HG02610 (cell line): Measurements from ENCODE around the gene AATK.

ENCODE experiments used
- ATAC-seq: cut with Tn5 transposase; IDR thresholded peaks from one replicate; pipeline ENCODE4 v1.9.1; 2021; ENCODE audit warnings: mild to moderate bottlenecking, moderate library complexity; ENCODE audit not compliant: unreplicated experiment

AATK gene

DNA sequence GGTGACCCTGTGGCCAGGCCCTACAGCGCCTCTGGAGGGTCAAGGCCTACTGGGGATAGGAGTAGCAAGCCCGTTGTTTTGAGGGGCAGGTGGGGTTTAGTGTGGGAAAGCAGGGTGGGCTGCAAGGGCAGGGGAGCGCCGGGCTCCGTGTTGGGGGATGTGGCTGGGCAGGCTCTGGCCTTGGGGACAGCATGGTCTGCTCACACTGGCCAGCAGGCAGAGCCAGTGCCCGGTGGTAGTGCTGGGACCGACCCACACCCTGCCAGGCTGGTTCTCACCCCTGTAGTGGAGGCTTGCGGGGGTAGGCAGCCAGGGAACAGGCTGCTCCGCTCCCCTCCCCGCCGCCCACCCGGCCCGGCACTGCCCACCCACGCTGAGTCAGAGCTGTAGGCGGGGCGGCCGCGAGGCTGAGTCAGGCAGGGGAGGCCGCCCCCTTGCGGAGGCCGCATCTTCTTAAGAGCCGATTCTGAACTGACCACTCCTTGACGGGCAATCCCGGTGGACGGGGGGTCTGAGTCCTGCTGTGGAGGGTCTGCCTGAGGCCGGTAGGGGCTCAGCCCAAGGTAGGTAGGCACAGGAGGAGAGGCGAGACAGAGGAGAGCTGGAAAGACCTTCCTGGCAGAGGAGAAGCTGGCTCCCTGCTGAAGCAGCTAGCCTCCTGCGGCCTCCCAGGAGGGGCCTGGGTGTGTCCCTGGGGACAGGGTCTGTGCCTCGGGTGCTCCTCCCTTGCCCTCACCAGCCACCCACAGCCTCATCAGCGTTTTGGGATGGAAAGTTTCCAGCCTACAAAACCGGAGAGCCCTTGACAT is 68.7 kb downstream of the AATK start:
- no peak for ATAC-seq

DNA sequence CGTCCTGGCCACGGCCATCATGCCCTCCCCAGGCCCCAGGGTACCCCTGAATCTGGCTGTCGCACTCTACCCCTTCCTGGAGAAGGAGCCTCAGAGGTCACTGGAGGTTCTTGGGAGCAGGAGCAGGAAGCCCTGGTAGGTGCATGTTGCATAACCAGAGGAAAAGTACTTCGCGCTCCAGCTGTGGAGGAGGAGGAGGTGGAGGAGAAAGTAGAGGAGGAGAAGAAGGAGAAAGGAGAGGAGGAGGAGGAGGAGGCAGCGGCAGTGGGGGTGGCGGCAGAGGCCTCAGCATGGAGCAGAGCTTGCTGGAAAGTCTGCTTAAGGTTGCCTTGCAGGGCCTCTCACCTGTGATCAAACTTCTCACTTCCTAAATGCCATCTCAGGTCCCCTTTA is 69.3 kb downstream of the AATK start:
- ATAC-seq: no peak

DNA sequence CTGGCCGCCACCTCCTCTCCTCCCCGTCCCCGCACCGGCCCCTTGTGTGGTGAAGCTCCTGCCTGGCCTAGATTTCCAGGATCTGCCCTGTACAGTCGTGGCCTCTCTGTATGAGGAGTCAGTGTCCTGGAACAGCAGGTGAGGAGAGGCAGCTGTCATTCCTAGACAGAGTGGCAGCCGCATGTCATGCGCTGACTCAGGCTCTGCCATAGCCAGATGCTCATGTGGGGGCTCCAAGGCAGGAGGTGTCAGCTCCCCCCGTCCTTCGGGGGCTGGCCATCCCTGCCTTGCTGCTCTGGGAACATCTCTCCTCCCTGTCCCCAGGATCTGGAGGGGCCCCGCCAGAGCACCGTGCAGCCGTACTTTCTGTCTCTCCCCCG is 70.6 kb downstream of the AATK start:
- ATAC-seq: no peak

DNA sequence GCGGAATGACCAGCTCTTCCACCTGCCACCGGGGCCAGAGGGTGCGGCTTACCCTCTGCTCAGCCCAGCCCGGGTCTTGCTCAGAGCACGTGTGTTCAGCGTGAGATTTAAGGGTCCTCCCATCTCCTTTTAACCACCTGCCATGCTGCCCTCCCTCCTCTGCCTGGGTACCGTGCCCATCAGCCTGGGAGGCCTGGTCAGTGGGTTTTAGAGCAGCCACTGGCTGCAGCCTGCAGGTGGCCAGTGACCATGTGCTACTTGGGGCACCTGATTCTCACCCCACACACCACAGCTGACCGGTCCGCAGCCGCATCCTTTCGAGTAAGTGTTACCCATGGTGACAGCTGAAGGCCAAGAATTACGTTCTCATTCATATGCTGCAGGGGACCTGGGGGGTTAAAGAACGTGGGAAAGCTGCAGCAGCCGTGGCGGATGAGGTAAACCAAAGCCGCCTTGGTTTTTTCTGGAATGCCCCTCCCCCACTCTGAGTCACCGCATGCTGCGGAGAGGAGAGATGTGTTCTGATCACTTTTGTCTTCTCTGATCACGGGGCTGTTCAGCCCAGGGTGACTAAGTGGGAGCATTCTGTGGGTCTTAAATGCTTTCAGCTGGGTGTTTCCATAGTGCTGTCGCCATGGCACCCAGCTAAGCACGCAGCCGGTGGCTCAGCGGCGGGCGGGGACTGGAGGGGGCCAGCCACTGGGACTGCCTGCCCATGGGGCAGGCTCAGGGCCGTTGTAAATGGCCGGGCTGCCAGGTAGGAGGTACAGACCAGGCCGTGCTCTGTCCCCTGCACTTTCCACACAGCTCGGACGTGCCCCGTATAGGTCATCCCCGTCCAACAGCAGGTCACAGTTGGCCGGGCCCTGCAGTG is 71.3 kb downstream of the AATK start:
- no peak for ATAC-seq

- ATAC-seq: no peak
These were observed 72.2 kb downstream of the AATK start for GRCh38 chr17:81093619-81094508.

GRCh38 chr17:81092518-81093095 is 73.4 kb downstream of the AATK start:
- no peak for ATAC-seq

DNA sequence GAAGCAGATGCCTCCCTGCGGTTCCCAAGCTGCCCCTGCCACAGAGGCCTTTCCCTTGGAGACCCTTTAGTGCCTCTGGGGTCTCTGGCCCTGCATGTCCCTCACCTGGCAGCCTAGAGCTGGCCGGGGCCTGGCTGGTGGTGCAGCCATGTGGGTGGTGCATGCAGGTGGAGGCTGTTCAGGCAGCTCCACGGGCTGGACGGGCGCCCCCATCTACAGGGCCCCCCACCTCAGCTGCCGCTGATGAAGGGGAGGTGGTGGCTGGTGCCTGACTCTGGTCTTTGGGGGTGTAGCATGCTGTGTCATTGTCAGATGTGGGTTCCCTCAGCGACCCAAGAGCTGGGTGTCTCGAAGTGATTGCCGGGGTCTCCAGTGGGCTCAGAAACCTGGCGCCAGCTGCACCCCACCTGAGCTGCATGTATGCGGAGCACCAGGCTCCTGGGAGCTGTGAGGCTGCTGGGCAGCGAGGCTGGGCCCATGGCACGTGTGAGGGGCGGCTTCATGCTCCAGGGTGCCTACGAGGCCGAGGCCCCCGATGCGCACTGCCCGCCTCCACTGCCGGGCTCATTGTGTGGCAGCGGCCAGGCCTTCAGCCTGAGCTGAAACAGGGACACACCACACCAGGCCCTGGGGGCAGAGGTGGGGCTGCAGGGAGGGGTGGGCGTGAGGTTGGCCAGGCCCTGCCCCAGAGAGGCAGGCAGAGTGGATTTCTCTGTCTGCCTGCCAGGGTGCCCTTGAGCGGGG is 74.1 kb downstream of the AATK start:
- no peak for ATAC-seq

GRCh38 chr17:81091154-81091553 is 74.9 kb downstream of the AATK start:
- ATAC-seq: no peak

DNA sequence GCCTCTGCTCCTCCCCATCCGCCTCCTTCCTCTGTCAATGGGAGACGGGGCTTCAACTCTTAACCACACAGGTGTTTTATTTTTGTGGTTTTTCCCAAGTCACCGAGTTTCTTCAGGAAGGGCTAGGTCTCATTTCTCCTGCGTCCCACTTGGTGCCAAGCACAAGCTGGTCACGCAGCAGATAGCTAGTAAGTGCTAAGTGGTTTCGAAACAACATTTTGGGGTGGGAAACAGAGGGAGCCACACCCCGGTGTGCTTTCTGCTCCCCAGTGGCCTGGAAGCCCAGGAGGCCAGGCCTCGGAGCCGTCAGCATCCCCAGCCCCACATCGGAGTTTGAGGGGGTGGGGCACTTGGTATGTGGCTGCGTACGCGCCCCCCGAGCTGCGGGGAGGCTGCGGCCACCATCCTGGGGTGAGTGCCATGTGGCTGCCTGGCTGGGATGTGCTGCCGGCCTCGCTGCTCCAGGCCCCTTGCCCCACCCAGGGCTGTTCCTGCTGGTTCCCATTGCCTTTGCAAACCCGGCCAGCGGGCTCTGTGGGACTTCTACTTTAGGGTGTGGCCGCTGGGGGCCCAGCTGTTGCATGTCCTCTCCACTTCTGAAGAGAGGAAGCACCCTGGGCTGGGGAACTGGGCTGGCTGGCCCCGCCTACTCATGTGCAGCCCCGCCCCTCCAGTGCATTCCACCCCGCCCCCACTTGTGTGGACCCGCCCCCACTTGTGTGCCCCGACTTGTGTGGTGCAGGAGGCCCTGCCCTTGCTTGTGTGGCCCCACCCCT is 75.5 kb downstream of the AATK start:
- ATAC-seq: no peak

GRCh38 chr17:81086789-81087551 is 79.1 kb downstream of the AATK start:
- no peak for ATAC-seq

DNA sequence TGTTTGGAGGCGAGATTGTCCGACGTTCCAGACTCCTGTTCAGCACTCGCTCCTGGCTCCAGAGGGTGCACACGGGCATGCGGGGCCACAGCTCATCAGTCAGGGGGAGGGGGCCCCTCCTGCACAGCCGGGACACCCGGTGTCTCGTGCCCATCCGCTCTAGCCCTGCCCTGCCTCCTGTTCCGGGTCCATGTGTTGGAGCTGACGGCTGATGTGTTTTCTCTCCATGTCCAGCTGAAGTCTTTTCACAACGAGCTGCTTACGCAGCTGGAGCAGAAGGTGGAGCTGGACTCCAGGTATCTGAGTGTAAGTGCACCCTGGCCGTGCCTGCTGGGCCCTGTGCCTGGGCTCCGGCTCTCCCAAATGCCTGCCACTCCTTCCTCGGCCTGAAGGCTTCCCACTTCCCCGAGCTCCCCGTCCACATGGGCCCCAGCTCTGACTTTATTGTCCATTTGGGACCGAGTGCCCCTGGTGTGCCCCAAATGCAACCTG is 80.6 kb downstream of the AATK start:
- ATAC-seq: no peak

GRCh38 chr17:81084680-81085419 is 81.2 kb downstream of the AATK start:
- no peak for ATAC-seq

- ATAC-seq: no peak
These were observed 82.8 kb downstream of the AATK start for GRCh38 chr17:81083125-81083765.

DNA sequence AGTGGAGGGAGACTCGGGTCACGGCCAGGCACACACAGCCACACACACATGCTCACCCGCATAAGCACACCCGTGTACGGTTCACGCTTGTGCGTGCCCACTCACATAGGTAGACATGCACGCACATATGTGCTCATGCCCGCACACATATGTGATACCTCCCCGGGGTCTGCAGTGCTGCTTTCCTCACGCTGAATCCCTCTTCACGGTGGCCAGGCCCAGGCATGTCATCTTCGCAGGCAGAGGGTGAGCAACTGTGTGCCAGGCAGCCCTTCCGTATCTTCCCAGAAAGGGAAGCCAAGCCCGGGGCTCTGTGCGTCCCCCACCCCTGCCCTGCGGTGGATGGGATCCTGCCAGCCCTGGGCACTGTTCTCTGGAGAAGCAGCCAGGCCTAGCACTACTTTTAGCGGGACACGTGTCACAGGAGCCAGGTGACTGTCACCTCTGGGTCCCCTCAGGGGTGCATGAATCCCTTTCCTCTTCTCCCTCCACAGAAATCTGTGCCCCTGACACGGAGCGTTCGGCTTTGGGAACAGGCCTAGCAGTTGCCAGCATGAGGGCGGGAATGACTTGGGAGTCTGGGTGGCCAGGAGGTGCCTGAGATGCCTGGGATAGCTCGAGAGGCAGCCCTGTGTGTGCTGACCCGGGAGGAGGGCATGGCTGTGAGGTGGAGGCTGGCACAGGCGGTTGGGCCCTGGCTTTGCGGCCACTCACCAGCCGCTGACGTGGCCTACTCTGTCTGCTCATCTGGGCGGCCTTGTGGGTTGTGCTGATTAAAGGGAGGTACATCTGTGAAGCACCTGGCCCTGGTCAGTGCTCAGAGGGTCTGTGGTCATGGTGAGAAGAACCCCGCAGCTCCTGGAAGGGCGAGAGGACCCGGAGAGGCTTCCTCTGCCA is 83.6 kb downstream of the AATK start:
- no peak for ATAC-seq

GRCh38 chr17:81081222-81082176 is 84.5 kb downstream of the AATK start:
- ATAC-seq: no peak
